Neural crest cell (in vitro differentiated cells): ENCODE data around the gene ARHGEF26. TPM values are rescaled to one million over a fixed set of nuclear protein-coding genes. Genes with fewer than 3 reads are reported as not detected.

Source experiments
- DNase-seq: peaks from one replicate; pipeline ENCODE4 v3.0.0; 2021; ENCODE audit warnings: low read depth, mixed read lengths, low spot score
- H3K27ac Mint-ChIP-seq: one replicate; pipeline ENCODE4 v1.8.0; 2021; ENCODE audit warnings: mild to moderate bottlenecking, mixed read lengths; ENCODE audit not compliant: unreplicated experiment
- H3K27me3 Mint-ChIP-seq: 2 replicates; pipeline ENCODE4 v1.8.0; 2021; ENCODE audit warnings: low read depth, mild to moderate bottlenecking, mixed read lengths
- H3K36me3 Mint-ChIP-seq: 2 replicates; pipeline ENCODE4 v1.8.0; 2021; ENCODE audit warnings: low read depth, mild to moderate bottlenecking, mixed read lengths
- H3K4me1 Mint-ChIP-seq: 2 replicates; pipeline ENCODE4 v1.8.0; 2021; ENCODE audit warnings: mixed read lengths
- H3K4me3 Mint-ChIP-seq: one replicate; pipeline ENCODE4 v1.8.0; 2021; ENCODE audit warnings: mild to moderate bottlenecking, mixed read lengths
- H3K9me3 Mint-ChIP-seq: 2 replicates; pipeline ENCODE4 v1.8.0; 2021; ENCODE audit warnings: mixed read lengths
- CTCF ChIP-seq: fragments of 200-600 bp; sonication (generic); conservative IDR thresholded peaks from 2 replicates; pipeline ENCODE4 v1.5.0; 2021; ENCODE audit warnings: antibody characterized with exemption, mild to moderate bottlenecking
- total RNA-seq: library from RNA; stranded (reverse); gene quantifications from 2 replicates; pipeline ENCODE4 v1.2.1, GENCODE V29; 2021

ARHGEF26 gene
- total RNA-seq, 1 donor from 2014 or later: 19.3 TPM

GRCh38 chr3:154188437-154188836, 67.2 kb downstream of the ARHGEF26 start:
- Mint-ChIP-seq H3K27me3 (no peaks in the 10 kb centered on the region), H3K4me3 (no peak overlapping the region), H3K27ac (peak overlapping the region; percentile 19), H3K4me1 (no peaks in the 10 kb centered on the region), H3K9me3 (no peaks in the 10 kb centered on the region), H3K36me3 (peaks cover 8% of the 10 kb centered on the region)
- DNase-seq: no peak
- no peak for TF ChIP-seq CTCF

- TF ChIP-seq CTCF: no peak
- Mint-ChIP-seq H3K9me3 (no peaks in the 10 kb centered on the region), H3K27me3 (no peaks in the 10 kb centered on the region), H3K36me3 (peaks cover 8% of the 10 kb centered on the region), H3K27ac (no peak overlapping the region), H3K4me1 (no peaks in the 10 kb centered on the region), H3K4me3 (no peak overlapping the region)
- DNase-seq: no peak
These were observed 67.7 kb downstream of the ARHGEF26 start for GRCh38 chr3:154188846-154189245.

- DNase-seq: no peak
- H3K27ac Mint-ChIP-seq: no peak overlapping the region
- H3K4me3 Mint-ChIP-seq: no peak overlapping the region
- no peak for TF ChIP-seq CTCF
- no peaks in the 10 kb centered on the region for H3K4me1 Mint-ChIP-seq
- no peaks in the 10 kb centered on the region for H3K9me3 Mint-ChIP-seq
- no peaks in the 10 kb centered on the region for H3K27me3 Mint-ChIP-seq
- peaks cover 21% of the 10 kb centered on the region for H3K36me3 Mint-ChIP-seq
These were observed 70.3 kb downstream of the ARHGEF26 start for GRCh38 chr3:154191520-154191919.

GRCh38 chr3:154192225-154192624, 71.0 kb downstream of the ARHGEF26 start:
- no peak for TF ChIP-seq CTCF
- no peaks in the 10 kb centered on the region for H3K9me3 Mint-ChIP-seq
- DNase-seq: no peak
- H3K36me3 Mint-ChIP-seq: peaks cover 25% of the 10 kb centered on the region
- no peak overlapping the region for H3K27ac Mint-ChIP-seq
- no peaks in the 10 kb centered on the region for H3K4me1 Mint-ChIP-seq
- no peak overlapping the region for H3K4me3 Mint-ChIP-seq
- H3K27me3 Mint-ChIP-seq: no peaks in the 10 kb centered on the region

GRCh38 chr3:154193000-154193615, 71.9 kb downstream of the ARHGEF26 start:
- H3K4me1 Mint-ChIP-seq: no peaks in the 10 kb centered on the region
- peaks cover 32% of the 10 kb centered on the region for H3K36me3 Mint-ChIP-seq
- no peak for DNase-seq
- H3K27me3 Mint-ChIP-seq: no peaks in the 10 kb centered on the region
- no peak overlapping the region for H3K27ac Mint-ChIP-seq
- no peak overlapping the region for H3K4me3 Mint-ChIP-seq
- TF ChIP-seq CTCF: no peak
- no peaks in the 10 kb centered on the region for H3K9me3 Mint-ChIP-seq
